ENCODE data around the gene ATP6V1G3. TPM values are rescaled to one million over a fixed set of nuclear protein-coding genes. Genes with fewer than 3 reads are reported as not detected.

The ATP6V1G3 gene
- total RNA-seq, 2 donors from 2014 or later: not detected

- Histone ChIP-seq H3K27me3 (replicated peaks; ENCODE audit: insufficient read depth) (no peaks in the 10 kb centered on the region), H3K9me3 (no peaks in the 10 kb centered on the region), H3K4me3 (no peak overlapping the region), H3K36me3 (no peaks in the 10 kb centered on the region), H3K4me1 (replicated peaks) (no peaks in the 10 kb centered on the region), H3K27ac (no peak overlapping the region)
- intact Hi-C loops (cut with DNase I): no loop called here
- TF ChIP-seq CTCF (IDR thresholded peaks at IDR 0.05) (no peak), POLR2AphosphoS5 (IDR thresholded peaks at IDR 0.05) (no peak), POLR2A (IDR thresholded peaks at IDR 0.05) (no peak)
- WGBS: 37% methylated on average over 1 of the region's 1 CpG
- no peak for DNase-seq (ENCODE audit: low spot score)
These were observed 23.1 kb upstream of the ATP6V1G3 start for GRCh38 chr1:198563583-198563982.

- no peaks in the 10 kb centered on the region for H3K36me3 ChIP-seq
- H3K27ac ChIP-seq: no peak overlapping the region
- H3K27me3 ChIP-seq (replicated peaks; ENCODE audit: insufficient read depth): no peaks in the 10 kb centered on the region
- 40% methylated on average over 2 of the region's 2 CpGs for WGBS
- H3K9me3 ChIP-seq: no peaks in the 10 kb centered on the region
- H3K4me3 ChIP-seq: no peak overlapping the region
- TF ChIP-seq POLR2AphosphoS5 (IDR thresholded peaks at IDR 0.05) (no peak), CTCF (IDR thresholded peaks at IDR 0.05) (no peak), POLR2A (IDR thresholded peaks at IDR 0.05) (no peak)
- DNase-seq (ENCODE audit: low spot score): no peak
- intact Hi-C loops (cut with DNase I): no loop called here
- no peaks in the 10 kb centered on the region for H3K4me1 ChIP-seq (replicated peaks)
These were observed 19.7 kb upstream of the ATP6V1G3 start for GRCh38 chr1:198560161-198560560.

- intact Hi-C loops (cut with DNase I): no loop called here
- H3K27me3 ChIP-seq (replicated peaks; ENCODE audit: insufficient read depth): no peaks in the 10 kb centered on the region
- H3K36me3 ChIP-seq: no peaks in the 10 kb centered on the region
- no peak for DNase-seq (ENCODE audit: low spot score)
- H3K4me3 ChIP-seq: no peak overlapping the region
- no peaks in the 10 kb centered on the region for H3K9me3 ChIP-seq
- H3K27ac ChIP-seq: no peak overlapping the region
- H3K4me1 ChIP-seq (replicated peaks): no peaks in the 10 kb centered on the region
- TF ChIP-seq POLR2AphosphoS5 (IDR thresholded peaks at IDR 0.05) (no peak), POLR2A (IDR thresholded peaks at IDR 0.05) (no peak), CTCF (IDR thresholded peaks at IDR 0.05) (no peak)
These were observed 18.9 kb upstream of the ATP6V1G3 start for GRCh38 chr1:198559362-198559761.

- 90% methylated on average over 2 of the region's 2 CpGs for WGBS
- no peaks in the 10 kb centered on the region for H3K36me3 ChIP-seq
- no peaks in the 10 kb centered on the region for H3K27me3 ChIP-seq (replicated peaks; ENCODE audit: insufficient read depth)
- H3K4me3 ChIP-seq: no peak overlapping the region
- no peak overlapping the region for H3K27ac ChIP-seq
- H3K9me3 ChIP-seq: no peaks in the 10 kb centered on the region
- H3K4me1 ChIP-seq (replicated peaks): no peaks in the 10 kb centered on the region
- TF ChIP-seq POLR2A (IDR thresholded peaks at IDR 0.05) (no peak), POLR2AphosphoS5 (IDR thresholded peaks at IDR 0.05) (no peak), CTCF (IDR thresholded peaks at IDR 0.05) (no peak)
- DNase-seq (ENCODE audit: low spot score): no peak
- intact Hi-C loops (cut with DNase I): no loop called here
These were observed 17.9 kb upstream of the ATP6V1G3 start for GRCh38 chr1:198558402-198558801.

- WGBS: 61% methylated on average over 4 of the region's 4 CpGs
- no peak overlapping the region for H3K27ac ChIP-seq
These were observed 16.5 kb upstream of the ATP6V1G3 start for GRCh38 chr1:198556971-198557370.

More at GRCh38 chr1:198556971-198557370, 16.5 kb upstream of the ATP6V1G3 start:
- no peak overlapping the region for H3K4me3 ChIP-seq
- no peak for TF ChIP-seq POLR2AphosphoS5 (IDR thresholded peaks at IDR 0.05)
- no peak for TF ChIP-seq CTCF (IDR thresholded peaks at IDR 0.05)
- no peak for TF ChIP-seq POLR2A (IDR thresholded peaks at IDR 0.05)
- no peaks in the 10 kb centered on the region for H3K27me3 ChIP-seq (replicated peaks; ENCODE audit: insufficient read depth)
- H3K9me3 ChIP-seq: no peaks in the 10 kb centered on the region
- no peaks in the 10 kb centered on the region for H3K4me1 ChIP-seq (replicated peaks)
- intact Hi-C loops (cut with DNase I): no loop called here
- no peaks in the 10 kb centered on the region for H3K36me3 ChIP-seq
- no peak for DNase-seq (ENCODE audit: low spot score)
